K562 (cell line): ENCODE data around the gene CNNM2. TPM values are rescaled to one million over a fixed set of nuclear protein-coding genes. Genes with fewer than 3 reads are reported as not detected.

Experiments
- ATAC-seq: fragments of 200-7000 bp; cut with Tn5 transposase; 3 replicates; pipeline ENCODE4 v1.9.1; 2020; ENCODE audit warnings: moderate library complexity
- BruUV-seq: library from RNA; stranded (reverse); fragments of 400-500 nt; replicated peaks from 2 replicates; lab custom pipeline; 2021; lab: Mats Ljungman, UMichigan
- CTCF ChIA-PET: fragments of 300-600 bp; formaldehyde crosslinking; extraction: SDS; loops from one replicate; lab custom pipeline; 2021; ENCODE audit warnings: low intra/inter-chr PET ratio; lab: Yijun Ruan, JAX
- POLR2A ChIA-PET: fragments of 300-600, 350-650 bp; sonication (Branson Sonifier 250); formaldehyde crosslinking; extraction: SDS; loops from one replicate; lab custom pipeline; 2021; ENCODE audit warnings: antibody characterized with exemption, inconsistent platforms; lab: Yijun Ruan, JAX
- DNase-seq, 4 experiments: peaks; one replicate each; pipeline versions ENCODE4 v3.0.0 to v3.0.0-alpha.2; 2011 to 2018; ENCODE audit warnings: low spot score in 3 of 4, mixed read lengths in 3 of 4; ENCODE audit errors: extremely low read depth in 1 of 4
- FAIRE-seq: peaks from 2 replicates; lab custom pipeline; 2011; peaks lifted over from hg19 to GRCh38; lab: Jason Lieb, UNC
- H2AFZ ChIP-seq: 2 replicates; pipeline ENCODE4 v1.6.0; 2011; ENCODE audit warnings: low read depth, low read length, control low read depth, inconsistent platforms
- H3K27ac ChIP-seq: fragments of 200-600 bp; 3 replicates; pipeline ENCODE4 v1.8.0; 2011; ENCODE audit warnings: low read depth, mild to moderate bottlenecking, control low read depth, inconsistent platforms, low read length, moderate library complexity, mixed read lengths; ENCODE audit errors: extremely low read depth
- H3K27me3 ChIP-seq, 2 experiments: fragments of 300-600 bp in 1 of 2; 2 replicates in 1 of 2; 3 replicates in 1 of 2; pipeline versions ENCODE4 v1.6.0 to v1.8.0; 2011; ENCODE audit warnings: inconsistent platforms in 2 of 2, low read length in 2 of 2, mild to moderate bottlenecking in 1 of 2, mixed read lengths in 1 of 2, moderate library complexity in 1 of 2; ENCODE audit not compliant: control insufficient read depth in 2 of 2, insufficient read depth in 2 of 2
- H3K36me3 ChIP-seq: fragments of 300-600 bp; 3 replicates; pipeline ENCODE4 v1.8.0; 2011; ENCODE audit warnings: mild to moderate bottlenecking, low read length, inconsistent platforms; ENCODE audit not compliant: control insufficient read depth, insufficient read depth
- H3K4me1 ChIP-seq, 2 experiments: fragments of 200-600 bp in 1 of 2; replicated peaks in 1 of 2; 2 replicates in 1 of 2; 3 replicates in 1 of 2; pipeline versions ENCODE4 v1.5.1 to v1.8.0; 2011; ENCODE audit warnings: inconsistent platforms in 2 of 2, low read length in 2 of 2, mild to moderate bottlenecking in 1 of 2, mixed read lengths in 1 of 2, moderate library complexity in 1 of 2; ENCODE audit not compliant: control insufficient read depth in 2 of 2, insufficient read depth in 2 of 2
- H3K4me2 ChIP-seq: 2 replicates; pipeline ENCODE4 v1.6.1; 2011; ENCODE audit warnings: low read length, control low read depth, inconsistent platforms, mixed read lengths; ENCODE audit not compliant: insufficient read depth
- H3K4me3 ChIP-seq: fragments of 200-600 bp; sonication (generic), shearing (Covaris generic); 2 replicates; pipeline ENCODE4 v1.5.1; 2016; ENCODE audit warnings: control low read depth, inconsistent platforms
- H3K79me2 ChIP-seq: fragments of 200-600 bp; 3 replicates; pipeline ENCODE4 v1.8.0; 2011; ENCODE audit warnings: low read length, inconsistent platforms; ENCODE audit not compliant: control insufficient read depth, insufficient read depth
- H3K9ac ChIP-seq, 2 experiments: 2 replicates each; pipeline versions ENCODE4 v1.6.0 to v1.6.1; 2011; ENCODE audit warnings: low read depth in 2 of 2, low read length in 2 of 2, control low read depth in 1 of 2, inconsistent platforms in 1 of 2, mild to moderate bottlenecking in 1 of 2, mixed read lengths in 1 of 2; ENCODE audit not compliant: insufficient read depth in 1 of 2
- H3K9me1 ChIP-seq: one replicate; pipeline ENCODE4 v1.6.0; 2011; ENCODE audit warnings: inconsistent platforms, mild to moderate bottlenecking, low read length, moderate library complexity; ENCODE audit not compliant: control insufficient read depth, insufficient read depth
- H3K9me3 ChIP-seq: replicated peaks from 2 replicates; pipeline ENCODE4 v1.5.1; 2011; ENCODE audit warnings: low read depth, low read length, inconsistent platforms; ENCODE audit not compliant: control insufficient read depth, insufficient read depth
- H4K20me1 ChIP-seq: replicated peaks from 2 replicates; pipeline ENCODE4 v1.6.1; 2011; ENCODE audit warnings: low read length, inconsistent platforms, mixed read lengths; ENCODE audit not compliant: control insufficient read depth, insufficient read depth
- DEAF1 ChIP-seq: fragments of 450-650 bp; formaldehyde crosslinking; IDR thresholded peaks from 2 replicates; pipeline ENCODE4 v1.4.0; 2020; ENCODE audit warnings: mild to moderate bottlenecking, moderate library complexity
- MEIS2 ChIP-seq: fragments of 450-650 bp; IDR thresholded peaks from 2 replicates; pipeline ENCODE4 v1.6.1; 2014; ENCODE audit warnings: mild to moderate bottlenecking; ENCODE audit not compliant: partially characterized antibody
- NFIC ChIP-seq: fragments of 450-650 bp; IDR thresholded peaks from 2 replicates; pipeline ENCODE4 v1.6.1; 2017; ENCODE audit warnings: mild to moderate bottlenecking, inconsistent platforms
- PHF21A ChIP-seq: fragments of 450-650 bp; IDR thresholded peaks from 2 replicates; pipeline ENCODE4 v1.6.1; 2017; ENCODE audit warnings: low read depth, borderline replicate concordance
- SMAD2 ChIP-seq: fragments of 150-350 bp; IDR thresholded peaks from 2 replicates; pipeline ENCODE4 v1.6.1; 2014; ENCODE audit warnings: low read depth, mild to moderate bottlenecking, low read length
- TARDBP ChIP-seq: fragments of 450-650 bp; IDR thresholded peaks from 2 replicates; pipeline ENCODE4 v1.6.1; 2016
- ZC3H11A ChIP-seq: IDR thresholded peaks from 2 replicates; pipeline ENCODE4 v1.6.1; 2012; ENCODE audit warnings: low read depth, low read length, improper control_type of control experiment
- ZNF282 ChIP-seq: sonication (generic); formaldehyde crosslinking; IDR thresholded peaks from 2 replicates; pipeline ENCODE4 v1.8.1; 2023; ENCODE audit warnings: missing genetic modification reagents
- WGBS: fragments of 100-300 bp; shearing (Covaris generic); methylation state at CpG from one replicate; pipeline ENCODE4 v1.1.6; 2016; ENCODE audit warnings: low coverage, mixed read lengths; ENCODE audit not compliant: insufficient coverage; ENCODE audit errors: missing lambda C conversion rate; 5-methylcytosine and 5-hydroxymethylcytosine counted together
- in situ Hi-C: fragments of 300-500 bp; cut with MboI; formaldehyde crosslinking; loops from 4 replicates; pipeline ENCODE4 v1.15.0; 2018; ENCODE audit warnings: inconsistent platforms, mixed read lengths
- intact Hi-C: fragments of 100-400 bp; cut with micrococcal nuclease; formaldehyde crosslinking; loops from 2 replicates; pipeline ENCODE4 v1.14.2; 2022
- polyA plus RNA-seq, 8 experiments: library from polyadenylated mRNA; depleted of rRNA in 4 of 8; stranded (reverse) in 5 of 8; unstranded in 3 of 8; fragments of >200 nt; fragmentation: Nextera tagmentation in 2 of 8; fragmentation: Illumina TruSeq in 1 of 8; extraction: Ambion mirVana in 2 of 8; extraction: Trizol in 1 of 8; gene quantifications; 2 replicates each; pipeline versions ENCODE4 v1.2.1 to v1.2.3, GENCODE V29; 2011 to 2014; ENCODE audit warnings: inconsistent platforms in 1 of 8, missing spikeins in 1 of 8
- total RNA-seq, 7 experiments: library from RNA; depleted of rRNA in 6 of 7; stranded (reverse); fragments of >200 nt in 6 of 7; fragmentation: Illumina TruSeq in 2 of 7; extraction: Trizol in 2 of 7; gene quantifications; 2 replicates each; pipeline versions ENCODE4 v1.2.1 to v1.2.3, GENCODE V29; 2011 to 2021; ENCODE audit warnings: low replicate concordance in 1 of 7
- TF ChIP-seq, protein P1 (sequence below): fragments of 450-650 bp; formaldehyde crosslinking; IDR thresholded peaks from 2 replicates; pipeline ENCODE4 v1.4.0; 2020; ENCODE audit warnings: mild to moderate bottlenecking, mixed read lengths
- TF ChIP-seq, protein P2 (sequence below): sonication (generic); formaldehyde crosslinking; IDR thresholded peaks from 2 replicates; pipeline ENCODE4 v1.4.0; 2020; ENCODE audit warnings: mild to moderate bottlenecking, missing genetic modification reagents
- TF ChIP-seq, protein P3 (sequence below): IDR thresholded peaks from 3 replicates; pipeline ENCODE4 v1.6.1; 2011; ENCODE audit warnings: borderline replicate concordance, mild to moderate bottlenecking; ENCODE audit not compliant: insufficient read length, insufficient read depth

The CNNM2 gene
- total and polyA plus RNA-seq, 9 of the 15 experiments (the other 6 are each of a cell fraction or from before 2014, with no cell fraction given) = 0.21 to 5.0 (median 1.3) TPM

- TF ChIP-seq, protein P1, sequence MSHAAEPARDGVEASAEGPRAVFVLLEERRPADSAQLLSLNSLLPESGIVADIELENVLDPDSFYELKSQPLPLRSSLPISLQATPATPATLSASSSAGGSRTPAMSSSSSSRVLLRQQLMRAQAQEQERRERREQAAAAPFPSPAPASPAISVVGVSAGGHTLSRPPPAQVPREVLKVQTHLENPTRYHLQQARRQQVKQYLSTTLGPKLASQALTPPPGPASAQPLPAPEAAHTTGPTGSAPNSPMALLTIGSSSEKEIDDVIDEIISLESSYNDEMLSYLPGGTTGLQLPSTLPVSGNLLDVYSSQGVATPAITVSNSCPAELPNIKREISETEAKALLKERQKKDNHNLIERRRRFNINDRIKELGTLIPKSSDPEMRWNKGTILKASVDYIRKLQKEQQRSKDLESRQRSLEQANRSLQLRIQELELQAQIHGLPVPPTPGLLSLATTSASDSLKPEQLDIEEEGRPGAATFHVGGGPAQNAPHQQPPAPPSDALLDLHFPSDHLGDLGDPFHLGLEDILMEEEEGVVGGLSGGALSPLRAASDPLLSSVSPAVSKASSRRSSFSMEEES (CRISPR knock-in tag) = 0 out of 2 replicates have a peak, but pooled peaks have one; percentile 2
These were observed 45.9 kb upstream of the CNNM2 start (continued) for GRCh38 chr10:102872163-102872562.

DNA sequence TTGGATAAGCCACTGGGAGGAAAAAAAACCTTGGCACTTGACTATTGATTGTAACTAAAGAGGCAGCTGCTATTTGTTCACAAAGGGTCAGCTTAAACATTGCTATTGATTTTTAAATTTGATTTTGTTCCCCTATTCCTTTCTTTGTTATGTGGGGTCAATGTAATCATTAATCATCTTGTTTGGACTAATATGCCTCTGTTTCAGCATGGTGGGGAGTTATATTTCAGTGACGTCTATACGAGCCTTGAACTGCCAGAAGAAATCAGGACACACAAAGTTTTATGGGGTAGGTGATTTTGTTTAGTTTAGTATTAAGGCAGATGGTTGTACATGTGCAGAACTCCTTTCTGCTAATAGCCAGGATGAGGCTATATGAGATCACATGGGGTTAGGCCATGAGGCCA is 41.3 kb upstream of the CNNM2 start:
- intact Hi-C loops (no loop called here), in situ Hi-C loops (no loop called here)
- H3K9me1 ChIP-seq = no peaks in the 10 kb centered on the region
- no peaks in the 10 kb centered on the region for H3K9me3 ChIP-seq
- 62% methylated on average over 2 of the region's 2 CpGs for WGBS
- no peak for ATAC-seq
- DNase-seq = no peak
- no peaks in the 10 kb centered on the region for H4K20me1 ChIP-seq
- CTCF ChIA-PET = no interaction called here
- no peaks in the 10 kb centered on the region; a peak in 2 of 5 replicates for H3K4me1 ChIP-seq
- H3K79me2 ChIP-seq = no peaks in the 10 kb centered on the region
- H2AFZ ChIP-seq = no peak overlapping the region
- no peaks in the 10 kb centered on the region for H3K36me3 ChIP-seq
- H3K27ac ChIP-seq = no peak overlapping the region
- H3K4me2 ChIP-seq = no peak overlapping the region
- no peaks in the 10 kb centered on the region for H3K27me3 ChIP-seq
- no TSS peak for BruUV-seq
- POLR2A ChIA-PET = interaction anchor here (1.0 kb wide), 1 partner anchor 11 kb away, joined by 3 read pairs; no protein-coding TSS in a partner anchor
- FAIRE-seq = no peak
- H3K4me3 ChIP-seq = no peak overlapping the region
- H3K9ac ChIP-seq = no peak overlapping the region
- TF ChIP-seq ZNF282 (CRISPR knock-in tag) = no peak
- no peak for TF ChIP-seq SMAD2
- TF ChIP-seq, protein P2, sequence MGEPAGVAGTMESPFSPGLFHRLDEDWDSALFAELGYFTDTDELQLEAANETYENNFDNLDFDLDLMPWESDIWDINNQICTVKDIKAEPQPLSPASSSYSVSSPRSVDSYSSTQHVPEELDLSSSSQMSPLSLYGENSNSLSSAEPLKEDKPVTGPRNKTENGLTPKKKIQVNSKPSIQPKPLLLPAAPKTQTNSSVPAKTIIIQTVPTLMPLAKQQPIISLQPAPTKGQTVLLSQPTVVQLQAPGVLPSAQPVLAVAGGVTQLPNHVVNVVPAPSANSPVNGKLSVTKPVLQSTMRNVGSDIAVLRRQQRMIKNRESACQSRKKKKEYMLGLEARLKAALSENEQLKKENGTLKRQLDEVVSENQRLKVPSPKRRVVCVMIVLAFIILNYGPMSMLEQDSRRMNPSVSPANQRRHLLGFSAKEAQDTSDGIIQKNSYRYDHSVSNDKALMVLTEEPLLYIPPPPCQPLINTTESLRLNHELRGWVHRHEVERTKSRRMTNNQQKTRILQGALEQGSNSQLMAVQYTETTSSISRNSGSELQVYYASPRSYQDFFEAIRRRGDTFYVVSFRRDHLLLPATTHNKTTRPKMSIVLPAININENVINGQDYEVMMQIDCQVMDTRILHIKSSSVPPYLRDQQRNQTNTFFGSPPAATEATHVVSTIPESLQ (CRISPR knock-in tag) = no peak
- no peak for TF ChIP-seq DEAF1 (CRISPR knock-in tag)
- TF ChIP-seq, protein P3, sequence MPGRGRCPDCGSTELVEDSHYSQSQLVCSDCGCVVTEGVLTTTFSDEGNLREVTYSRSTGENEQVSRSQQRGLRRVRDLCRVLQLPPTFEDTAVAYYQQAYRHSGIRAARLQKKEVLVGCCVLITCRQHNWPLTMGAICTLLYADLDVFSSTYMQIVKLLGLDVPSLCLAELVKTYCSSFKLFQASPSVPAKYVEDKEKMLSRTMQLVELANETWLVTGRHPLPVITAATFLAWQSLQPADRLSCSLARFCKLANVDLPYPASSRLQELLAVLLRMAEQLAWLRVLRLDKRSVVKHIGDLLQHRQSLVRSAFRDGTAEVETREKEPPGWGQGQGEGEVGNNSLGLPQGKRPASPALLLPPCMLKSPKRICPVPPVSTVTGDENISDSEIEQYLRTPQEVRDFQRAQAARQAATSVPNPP = no peak
- TF ChIP-seq MEIS2 = no peak
- TF ChIP-seq PHF21A = no peak
- TF ChIP-seq ZC3H11A = no peak
- TF ChIP-seq TARDBP = no peak
- no peak for TF ChIP-seq NFIC
